GM19043 (cell line): ENCODE results near the gene DOCK3.
"Not testable (repeated sequence)": the region's sequence is repeated elsewhere in the genome, so short reads cannot be mapped to it uniquely, and the experiment has no call there.

Source experiments
- ATAC-seq: cut with Tn5 transposase; IDR thresholded peaks from one replicate; pipeline ENCODE4 v1.9.1; 2021; ENCODE audit warnings: low read depth; ENCODE audit not compliant: unreplicated experiment

Gene DOCK3

GRCh38 chr3:50673931-50674330 lies 796 bp upstream of the DOCK3 start:
- no peak for ATAC-seq

- no peak for ATAC-seq
Measured at GRCh38 chr3:50675179-50676030, 678 bp downstream of the DOCK3 start.

- no peak for ATAC-seq
Measured at GRCh38 chr3:50676031-50676705, 1.4 kb downstream of the DOCK3 start.

- no peak for ATAC-seq
Measured at GRCh38 chr3:50687127-50687751, 12.5 kb downstream of the DOCK3 start.

GRCh38 chr3:50687916-50688315 lies 13.2 kb downstream of the DOCK3 start:
- no peak for ATAC-seq

GRCh38 chr3:50688602-50689001 lies 13.9 kb downstream of the DOCK3 start:
- ATAC-seq = not testable (repeated sequence)

GRCh38 chr3:50689558-50689957 lies 14.8 kb downstream of the DOCK3 start:
- no peak for ATAC-seq

GRCh38 chr3:50695031-50695430 lies 20.3 kb downstream of the DOCK3 start:
- ATAC-seq = no peak

GRCh38 chr3:50696276-50696675 lies 21.5 kb downstream of the DOCK3 start:
- ATAC-seq = no peak

GRCh38 chr3:50698269-50698668 lies 23.5 kb downstream of the DOCK3 start:
- no peak for ATAC-seq

GRCh38 chr3:50708620-50709019 lies 33.9 kb downstream of the DOCK3 start:
- no peak for ATAC-seq

- ATAC-seq = no peak
Measured at GRCh38 chr3:50714946-50715345, 40.2 kb downstream of the DOCK3 start.

- no peak for ATAC-seq
Measured at GRCh38 chr3:50724831-50725230, 50.1 kb downstream of the DOCK3 start.

- ATAC-seq = no peak
Measured at GRCh38 chr3:50734985-50735384, 60.3 kb downstream of the DOCK3 start.

- no peak for ATAC-seq
Measured at GRCh38 chr3:50737193-50737905, 62.6 kb downstream of the DOCK3 start.

- ATAC-seq = no peak
Measured at GRCh38 chr3:50737906-50738598, 63.3 kb downstream of the DOCK3 start.

- ATAC-seq = no peak
Measured at GRCh38 chr3:50743643-50744042, 68.9 kb downstream of the DOCK3 start.

GRCh38 chr3:50749822-50750221 lies 75.1 kb downstream of the DOCK3 start:
- ATAC-seq = no peak

- no peak for ATAC-seq
Measured at GRCh38 chr3:50759015-50759414, 84.3 kb downstream of the DOCK3 start.

- ATAC-seq = no peak
Measured at GRCh38 chr3:50777680-50778079, 103.0 kb downstream of the DOCK3 start.
